ENCODE data around the gene SH3RF3. TPM values are rescaled to one million over a fixed set of nuclear protein-coding genes. Genes with fewer than 3 reads are reported as not detected.

SH3RF3 gene
- total RNA-seq, 4 donors from 2014 or later, result 2.2 to 6.1 (median 4.2) TPM

- TF ChIP-seq CTCF (IDR thresholded peaks at IDR 0.05) (no peak), EP300 (IDR thresholded peaks at IDR 0.05) (no peak), POLR2AphosphoS5 (IDR thresholded peaks at IDR 0.05) (no peak), POLR2A (IDR thresholded peaks at IDR 0.05) (no peak)
- H3K9me3 ChIP-seq, result no peaks in the 10 kb centered on the region
Measured at GRCh38 chr2:109473616-109474318, 344.8 kb downstream of the SH3RF3 start.

GRCh38 chr2:109474319-109474825 lies 345.4 kb downstream of the SH3RF3 start:
- no peak overlapping the region for H3K4me3 ChIP-seq
- no peaks in the 10 kb centered on the region for H3K9me3 ChIP-seq
- 71% methylated on average over 1 of the region's 11 CpGs for WGBS
- TF ChIP-seq EP300 (IDR thresholded peaks at IDR 0.05) (no peak), CTCF (IDR thresholded peaks at IDR 0.05) (no peak), POLR2A (IDR thresholded peaks at IDR 0.05) (no peak), POLR2AphosphoS5 (IDR thresholded peaks at IDR 0.05) (no peak)
- H3K36me3 ChIP-seq, result no peaks in the 10 kb centered on the region
- DNase-seq (ENCODE audit: low spot score in 2 of 2), result no peak
- peaks cover 57% of the 10 kb centered on the region for H3K4me1 ChIP-seq
- no peak overlapping the region for H3K27ac ChIP-seq
- H3K27me3 ChIP-seq, result no peaks in the 10 kb centered on the region

More at GRCh38 chr2:109473616-109474318, 344.8 kb downstream of the SH3RF3 start:
- Histone ChIP-seq H3K4me3 (no peak overlapping the region), H3K27ac (no peak overlapping the region), H3K36me3 (no peaks in the 10 kb centered on the region), H3K27me3 (no peaks in the 10 kb centered on the region), H3K4me1 (peaks cover 63% of the 10 kb centered on the region)
- WGBS, result 66% methylated on average over 9 of the region's 12 CpGs
- no peak for DNase-seq (ENCODE audit: low spot score in 2 of 2)

GRCh38 chr2:109475531-109476210 lies 346.7 kb downstream of the SH3RF3 start:
- H3K4me1 ChIP-seq, result peaks cover 47% of the 10 kb centered on the region
- WGBS, result 19% methylated on average over 6 of the region's 6 CpGs
- no peak for DNase-seq (ENCODE audit: low spot score in 2 of 2)
- no peaks in the 10 kb centered on the region for H3K36me3 ChIP-seq
- H3K9me3 ChIP-seq, result no peaks in the 10 kb centered on the region
- H3K4me3 ChIP-seq, result no peak overlapping the region
- TF ChIP-seq POLR2A (IDR thresholded peaks at IDR 0.05) (no peak), CTCF (IDR thresholded peaks at IDR 0.05) (no peak), EP300 (IDR thresholded peaks at IDR 0.05) (no peak), POLR2AphosphoS5 (IDR thresholded peaks at IDR 0.05) (no peak)
- no peak overlapping the region for H3K27ac ChIP-seq
- no peaks in the 10 kb centered on the region for H3K27me3 ChIP-seq

- peaks cover 42% of the 10 kb centered on the region for H3K4me1 ChIP-seq
- H3K4me3 ChIP-seq, result no peak overlapping the region
- no peak for TF ChIP-seq EP300 (IDR thresholded peaks at IDR 0.05)
- no peak for TF ChIP-seq POLR2AphosphoS5 (IDR thresholded peaks at IDR 0.05)
- TF ChIP-seq POLR2A (IDR thresholded peaks at IDR 0.05), result no peak
- no peaks in the 10 kb centered on the region for H3K36me3 ChIP-seq
- 86% methylated on average over 10 of the region's 10 CpGs for WGBS
- H3K27me3 ChIP-seq, result no peaks in the 10 kb centered on the region
- no peaks in the 10 kb centered on the region for H3K9me3 ChIP-seq
- DNase-seq (ENCODE audit: low spot score in 2 of 2), result no peak
- no peak overlapping the region for H3K27ac ChIP-seq
Measured at GRCh38 chr2:109476641-109477441, 347.8 kb downstream of the SH3RF3 start.

GRCh38 chr2:109478906-109479493 lies 350.0 kb downstream of the SH3RF3 start:
- no peak for TF ChIP-seq CTCF (IDR thresholded peaks at IDR 0.05)
- TF ChIP-seq POLR2A (IDR thresholded peaks at IDR 0.05), result no peak
- no peak for TF ChIP-seq EP300 (IDR thresholded peaks at IDR 0.05)
- no peak for TF ChIP-seq POLR2AphosphoS5 (IDR thresholded peaks at IDR 0.05)
- Histone ChIP-seq H3K4me1 (peaks cover 22% of the 10 kb centered on the region), H3K36me3 (no peaks in the 10 kb centered on the region), H3K9me3 (no peaks in the 10 kb centered on the region), H3K27me3 (no peaks in the 10 kb centered on the region), H3K27ac (no peak overlapping the region), H3K4me3 (no peak overlapping the region)
- 91% methylated on average over 12 of the region's 12 CpGs for WGBS
- no peak for DNase-seq (ENCODE audit: low spot score in 2 of 2)
